GM12801 (cell line): ENCODE results near the gene BCL2L14.

Source experiments
- TF ChIP-seq, protein P1 (sequence below): IDR thresholded peaks from one replicate; pipeline ENCODE4 v1.5.1; 2011; ENCODE audit warnings: control low read depth; ENCODE audit not compliant: insufficient read length; ENCODE audit errors: extremely low read depth

The BCL2L14 gene

GRCh38 chr12:12094481-12094880 lies 23.7 kb downstream of the BCL2L14 start:
- TF ChIP-seq, protein P1, sequence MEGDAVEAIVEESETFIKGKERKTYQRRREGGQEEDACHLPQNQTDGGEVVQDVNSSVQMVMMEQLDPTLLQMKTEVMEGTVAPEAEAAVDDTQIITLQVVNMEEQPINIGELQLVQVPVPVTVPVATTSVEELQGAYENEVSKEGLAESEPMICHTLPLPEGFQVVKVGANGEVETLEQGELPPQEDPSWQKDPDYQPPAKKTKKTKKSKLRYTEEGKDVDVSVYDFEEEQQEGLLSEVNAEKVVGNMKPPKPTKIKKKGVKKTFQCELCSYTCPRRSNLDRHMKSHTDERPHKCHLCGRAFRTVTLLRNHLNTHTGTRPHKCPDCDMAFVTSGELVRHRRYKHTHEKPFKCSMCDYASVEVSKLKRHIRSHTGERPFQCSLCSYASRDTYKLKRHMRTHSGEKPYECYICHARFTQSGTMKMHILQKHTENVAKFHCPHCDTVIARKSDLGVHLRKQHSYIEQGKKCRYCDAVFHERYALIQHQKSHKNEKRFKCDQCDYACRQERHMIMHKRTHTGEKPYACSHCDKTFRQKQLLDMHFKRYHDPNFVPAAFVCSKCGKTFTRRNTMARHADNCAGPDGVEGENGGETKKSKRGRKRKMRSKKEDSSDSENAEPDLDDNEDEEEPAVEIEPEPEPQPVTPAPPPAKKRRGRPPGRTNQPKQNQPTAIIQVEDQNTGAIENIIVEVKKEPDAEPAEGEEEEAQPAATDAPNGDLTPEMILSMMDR = no peak

GRCh38 chr12:12095021-12095420 lies 24.3 kb downstream of the BCL2L14 start:
- TF ChIP-seq, protein P1 = no peak

GRCh38 chr12:12097891-12098690 lies 27.4 kb downstream of the BCL2L14 start:
- TF ChIP-seq, protein P1 = no peak

GRCh38 chr12:12098691-12099015 lies 27.9 kb downstream of the BCL2L14 start:
- TF ChIP-seq, protein P1 = no peak

DNA sequence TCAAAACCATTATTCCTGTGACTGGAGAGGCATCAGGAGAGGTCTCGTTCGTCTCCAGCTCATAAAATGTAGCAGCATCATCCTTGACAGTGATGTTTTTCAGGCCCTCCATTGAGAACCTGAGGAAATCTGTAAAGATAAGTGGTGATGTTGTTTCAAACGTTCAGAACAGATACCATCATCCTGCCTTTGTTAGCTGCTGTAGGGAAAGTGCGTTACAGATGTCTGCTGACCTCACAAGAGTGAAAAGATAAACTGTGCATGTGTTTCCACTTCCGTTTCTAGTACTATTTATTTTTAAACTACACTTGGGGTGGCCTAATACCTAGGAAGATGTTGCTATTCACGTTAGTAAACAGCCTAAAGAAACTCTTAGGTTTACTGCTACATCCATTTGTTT lies 28.4 kb downstream of the BCL2L14 start:
- TF ChIP-seq, protein P1 = no peak

GRCh38 chr12:12107678-12108077 lies 36.9 kb downstream of the BCL2L14 start:
- TF ChIP-seq, protein P1 = no peak

DNA sequence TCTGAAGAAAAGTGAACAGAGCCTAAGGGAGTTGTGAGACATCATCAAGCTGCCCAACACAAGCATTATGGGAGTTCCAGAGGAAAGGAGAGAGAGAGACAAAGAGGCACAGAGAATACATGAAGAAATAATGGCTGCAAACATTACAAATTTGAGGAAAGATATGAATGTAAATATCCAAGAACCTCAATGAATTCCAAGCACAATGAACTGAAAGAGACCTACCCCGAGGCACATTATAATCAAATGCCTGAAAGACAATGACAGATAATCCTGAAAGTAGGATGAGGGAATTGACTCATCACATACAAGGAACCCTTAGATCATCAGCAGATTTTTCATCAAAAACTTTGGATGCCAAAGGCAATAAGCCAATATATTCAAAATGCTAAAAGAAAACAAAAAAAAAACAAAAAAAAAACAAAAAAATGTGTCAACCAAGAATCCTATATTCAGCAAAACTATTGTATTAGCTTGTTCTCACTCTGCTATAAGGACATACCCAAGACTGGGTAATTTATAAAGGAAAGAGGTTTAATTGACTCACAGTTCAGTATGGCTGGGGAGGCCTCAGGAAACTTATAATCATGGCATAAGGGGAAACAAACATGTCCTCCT lies 37.8 kb downstream of the BCL2L14 start:
- TF ChIP-seq, protein P1 = no peak
